ENCODE results near the gene ZNF598.

ZNF598 gene

GRCh38 chr16:2031081-2031577, 21.5 kb upstream of the ZNF598 start:
- no peak overlapping the region for H3K4me3 ChIP-seq (ENCODE audit: low read depth, low read length)
- no peaks in the 10 kb centered on the region for H3K9me3 ChIP-seq (ENCODE audit: control insufficient read depth, insufficient read depth, low read length)
- H3K9ac ChIP-seq (ENCODE audit: low read depth, low read length) = no peak overlapping the region
- H3K4me1 ChIP-seq (ENCODE audit: control insufficient read depth, insufficient read depth, low read length) = peaks cover 4% of the 10 kb centered on the region
- H3K36me3 ChIP-seq (ENCODE audit: control insufficient read depth, insufficient read depth, low read length) = peaks cover 3% of the 10 kb centered on the region
- peaks cover 8% of the 10 kb centered on the region for H3K27me3 ChIP-seq (ENCODE audit: control insufficient read depth, insufficient read depth, low read length)

- Histone ChIP-seq H3K4me3 (ENCODE audit: low read depth, low read length) (no peak overlapping the region), H3K9me3 (ENCODE audit: control insufficient read depth, insufficient read depth, low read length) (no peaks in the 10 kb centered on the region), H3K36me3 (ENCODE audit: control insufficient read depth, insufficient read depth, low read length) (peaks cover 3% of the 10 kb centered on the region), H3K27me3 (ENCODE audit: control insufficient read depth, insufficient read depth, low read length) (peaks cover 13% of the 10 kb centered on the region), H3K4me1 (ENCODE audit: control insufficient read depth, insufficient read depth, low read length) (peaks cover 4% of the 10 kb centered on the region), H3K9ac (ENCODE audit: low read depth, low read length) (no peak overlapping the region)
These were observed 20.4 kb upstream of the ZNF598 start for GRCh38 chr16:2030036-2030435.

- peaks cover 4% of the 10 kb centered on the region for H3K4me1 ChIP-seq (ENCODE audit: control insufficient read depth, insufficient read depth, low read length)
- H3K27me3 ChIP-seq (ENCODE audit: control insufficient read depth, insufficient read depth, low read length) = peaks cover 13% of the 10 kb centered on the region
- H3K9ac ChIP-seq (ENCODE audit: low read depth, low read length) = no peak overlapping the region
- no peak overlapping the region for H3K4me3 ChIP-seq (ENCODE audit: low read depth, low read length)
- no peaks in the 10 kb centered on the region for H3K9me3 ChIP-seq (ENCODE audit: control insufficient read depth, insufficient read depth, low read length)
- H3K36me3 ChIP-seq (ENCODE audit: control insufficient read depth, insufficient read depth, low read length) = peaks cover 3% of the 10 kb centered on the region
These were observed 19.7 kb upstream of the ZNF598 start for GRCh38 chr16:2029350-2029749.

- Histone ChIP-seq H3K27me3 (ENCODE audit: control insufficient read depth, insufficient read depth, low read length) (peaks cover 13% of the 10 kb centered on the region), H3K9me3 (ENCODE audit: control insufficient read depth, insufficient read depth, low read length) (no peaks in the 10 kb centered on the region), H3K4me1 (ENCODE audit: control insufficient read depth, insufficient read depth, low read length) (peaks cover 4% of the 10 kb centered on the region), H3K4me3 (ENCODE audit: low read depth, low read length) (no peak overlapping the region), H3K9ac (ENCODE audit: low read depth, low read length) (no peak overlapping the region), H3K36me3 (ENCODE audit: control insufficient read depth, insufficient read depth, low read length) (peaks cover 3% of the 10 kb centered on the region)
These were observed 19.1 kb upstream of the ZNF598 start for GRCh38 chr16:2028620-2029220.

- Histone ChIP-seq H3K27me3 (ENCODE audit: control insufficient read depth, insufficient read depth, low read length) (peaks cover 13% of the 10 kb centered on the region), H3K36me3 (ENCODE audit: control insufficient read depth, insufficient read depth, low read length) (peaks cover 3% of the 10 kb centered on the region), H3K4me1 (ENCODE audit: control insufficient read depth, insufficient read depth, low read length) (peaks cover 4% of the 10 kb centered on the region), H3K4me3 (ENCODE audit: low read depth, low read length) (no peak overlapping the region), H3K9ac (ENCODE audit: low read depth, low read length) (no peak overlapping the region), H3K9me3 (ENCODE audit: control insufficient read depth, insufficient read depth, low read length) (no peaks in the 10 kb centered on the region)
These were observed 18.5 kb upstream of the ZNF598 start for GRCh38 chr16:2028146-2028545.

- Histone ChIP-seq H3K4me3 (ENCODE audit: low read depth, low read length) (peak overlapping the region; percentile 32), H3K36me3 (ENCODE audit: control insufficient read depth, insufficient read depth, low read length) (peaks cover 3% of the 10 kb centered on the region), H3K4me1 (ENCODE audit: control insufficient read depth, insufficient read depth, low read length) (peaks cover 4% of the 10 kb centered on the region), H3K9me3 (ENCODE audit: control insufficient read depth, insufficient read depth, low read length) (no peaks in the 10 kb centered on the region), H3K27me3 (ENCODE audit: control insufficient read depth, insufficient read depth, low read length) (peaks cover 13% of the 10 kb centered on the region), H3K9ac (ENCODE audit: low read depth, low read length) (no peak overlapping the region)
These were observed 17.7 kb upstream of the ZNF598 start for GRCh38 chr16:2027024-2028010.

- Histone ChIP-seq H3K4me3 (ENCODE audit: low read depth, low read length) (peak within 1 kb of the TSS; percentile 32), H3K9me3 (ENCODE audit: control insufficient read depth, insufficient read depth, low read length) (no peaks in the 10 kb centered on the region), H3K4me1 (ENCODE audit: control insufficient read depth, insufficient read depth, low read length) (peaks cover 4% of the 10 kb centered on the region), H3K9ac (ENCODE audit: low read depth, low read length) (no peak within 1 kb of the TSS), H3K27me3 (ENCODE audit: control insufficient read depth, insufficient read depth, low read length) (peaks cover 16% of the 10 kb centered on the region), H3K36me3 (ENCODE audit: control insufficient read depth, insufficient read depth, low read length) (peaks cover 3% of the 10 kb centered on the region)
These were observed 16.9 kb upstream of the ZNF598 start, which contains the start of gene NHERF2 for GRCh38 chr16:2026461-2027023. Gene NHERF2 (plus strand): TSS chr16:2026902. CDS start chr16:2027006, 104 bp downstream.

- Histone ChIP-seq H3K27me3 (ENCODE audit: control insufficient read depth, insufficient read depth, low read length) (peaks cover 21% of the 10 kb centered on the region), H3K4me3 (ENCODE audit: low read depth, low read length) (peak overlapping the region; percentile 30), H3K9me3 (ENCODE audit: control insufficient read depth, insufficient read depth, low read length) (no peaks in the 10 kb centered on the region), H3K36me3 (ENCODE audit: control insufficient read depth, insufficient read depth, low read length) (peaks cover 3% of the 10 kb centered on the region), H3K4me1 (ENCODE audit: control insufficient read depth, insufficient read depth, low read length) (peaks cover 4% of the 10 kb centered on the region), H3K9ac (ENCODE audit: low read depth, low read length) (no peak overlapping the region)
These were observed 16.3 kb upstream of the ZNF598 start for GRCh38 chr16:2025878-2026460.

- peaks cover 4% of the 10 kb centered on the region for H3K4me1 ChIP-seq (ENCODE audit: control insufficient read depth, insufficient read depth, low read length)
- no peak overlapping the region for H3K4me3 ChIP-seq (ENCODE audit: low read depth, low read length)
- peaks cover 28% of the 10 kb centered on the region for H3K27me3 ChIP-seq (ENCODE audit: control insufficient read depth, insufficient read depth, low read length)
These were observed 15.6 kb upstream of the ZNF598 start for GRCh38 chr16:2025251-2025650.

GRCh38 chr16:2024032-2024420, 14.4 kb upstream of the ZNF598 start:
- no peak overlapping the region for H3K9ac ChIP-seq (ENCODE audit: low read depth, low read length)
- H3K4me3 ChIP-seq (ENCODE audit: low read depth, low read length) = peak overlapping the region; percentile 69

More at GRCh38 chr16:2025251-2025650, 15.6 kb upstream of the ZNF598 start:
- Histone ChIP-seq H3K9me3 (ENCODE audit: control insufficient read depth, insufficient read depth, low read length) (no peaks in the 10 kb centered on the region), H3K36me3 (ENCODE audit: control insufficient read depth, insufficient read depth, low read length) (peaks cover 3% of the 10 kb centered on the region), H3K9ac (ENCODE audit: low read depth, low read length) (no peak overlapping the region)

More at GRCh38 chr16:2024032-2024420, 14.4 kb upstream of the ZNF598 start:
- Histone ChIP-seq H3K27me3 (ENCODE audit: control insufficient read depth, insufficient read depth, low read length) (peaks cover 40% of the 10 kb centered on the region), H3K36me3 (ENCODE audit: control insufficient read depth, insufficient read depth, low read length) (no peaks in the 10 kb centered on the region), H3K9me3 (ENCODE audit: control insufficient read depth, insufficient read depth, low read length) (no peaks in the 10 kb centered on the region), H3K4me1 (ENCODE audit: control insufficient read depth, insufficient read depth, low read length) (peaks cover 4% of the 10 kb centered on the region)
